CD4-positive, alpha-beta T cell treated with Interleukin-15 for 1 hour (primary cell): ENCODE results near the gene ST6GALNAC3.
"Not testable (repeated sequence)": the region's sequence is repeated elsewhere in the genome, so short reads cannot be mapped to it uniquely, and the experiment has no call there.

ENCODE experiments used
- DNase-seq: peaks from one replicate; pipeline ENCODE4 v3.0.0-alpha.2; 2020

ST6GALNAC3 gene

DNA sequence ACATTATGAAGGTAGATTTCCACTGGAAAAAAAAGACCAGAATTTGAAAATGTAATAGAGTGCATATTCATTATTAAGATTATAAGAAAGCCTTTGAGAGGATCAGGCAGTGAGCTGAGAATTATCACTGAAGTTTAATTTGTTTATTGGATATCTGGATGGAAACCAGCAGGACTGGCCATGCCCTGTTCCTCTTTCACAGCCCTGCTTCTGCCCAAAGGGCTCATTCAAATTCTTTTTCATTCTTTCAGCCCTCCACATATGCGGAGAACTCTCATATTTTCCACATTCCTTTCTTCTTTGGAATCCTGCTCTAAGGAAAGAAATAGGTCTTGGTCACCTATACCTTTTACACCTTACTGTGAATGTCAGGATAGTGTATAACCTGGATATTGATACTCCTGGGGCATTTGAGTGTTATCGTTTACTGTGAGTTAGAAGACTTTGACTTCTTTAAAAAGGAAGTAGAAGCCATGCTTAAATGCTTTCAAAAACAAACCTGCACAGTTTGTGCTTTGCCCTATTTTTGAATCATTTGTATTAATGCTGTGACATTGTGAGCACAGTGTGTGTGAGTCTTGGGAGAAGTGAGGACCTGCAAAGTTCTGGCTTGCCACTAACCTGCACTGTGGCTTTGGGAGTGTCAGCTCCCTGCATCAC is 35.5 kb downstream of the ST6GALNAC3 start:
- DNase-seq, result no peak

DNA sequence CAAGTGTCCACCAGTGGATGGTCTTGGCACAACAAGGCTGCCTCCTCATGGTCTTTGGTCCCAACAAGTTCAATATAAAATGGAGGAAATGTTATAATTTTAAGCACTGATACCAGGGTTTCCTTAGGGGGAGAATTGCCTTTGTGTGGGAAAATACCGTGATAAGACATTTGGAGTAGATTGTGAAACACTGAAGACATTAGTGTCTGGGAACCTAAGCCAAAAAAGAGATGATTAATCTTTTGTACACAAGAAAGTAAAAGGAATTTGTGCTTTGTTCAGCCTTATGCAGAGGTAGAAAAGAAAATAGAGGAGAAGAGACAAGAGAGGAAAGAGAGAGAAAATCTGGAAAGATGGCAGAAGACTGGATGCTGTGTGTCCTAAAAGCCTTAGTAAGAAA is 36.1 kb downstream of the ST6GALNAC3 start:
- DNase-seq, result no peak

DNA sequence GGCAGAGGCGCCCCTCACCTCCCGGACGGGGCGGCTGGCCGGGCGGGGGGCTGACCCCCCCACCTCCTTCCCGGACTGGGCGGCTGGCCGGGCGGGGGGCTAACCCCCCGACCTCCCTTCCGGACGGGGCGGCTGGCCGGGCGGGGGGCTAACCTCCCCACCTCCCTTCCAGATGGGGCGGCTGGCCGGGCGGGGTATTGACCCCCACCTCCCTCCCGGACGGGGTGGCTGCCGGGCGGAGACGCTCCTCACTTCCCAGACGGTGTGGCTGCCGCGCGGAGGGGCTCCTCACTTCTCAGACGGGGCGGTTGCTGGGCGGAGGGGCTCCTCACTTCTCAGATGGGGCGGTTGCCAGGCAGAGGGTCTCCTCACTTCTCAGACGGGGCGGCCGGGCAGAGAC is 37.8 kb downstream of the ST6GALNAC3 start:
- not testable (repeated sequence) for DNase-seq

DNA sequence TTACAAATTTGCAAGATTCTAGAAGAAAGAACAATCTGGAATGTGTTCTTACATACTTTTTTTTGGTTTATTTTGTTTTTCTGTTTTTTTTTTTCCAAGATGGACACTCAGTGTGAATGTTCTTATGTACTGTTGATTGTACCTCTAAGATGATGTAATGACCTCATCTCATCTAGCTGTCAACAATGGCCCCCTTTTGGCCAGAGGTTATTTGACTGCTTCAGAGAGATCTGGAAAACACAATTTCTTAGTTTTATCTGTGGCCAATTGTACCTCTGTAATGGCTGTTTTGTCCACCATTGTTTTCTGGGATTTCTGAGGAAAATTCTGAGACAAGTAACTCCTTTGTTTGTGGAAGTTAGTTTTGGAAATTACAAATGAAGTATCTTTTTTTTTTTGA is 38.9 kb downstream of the ST6GALNAC3 start:
- DNase-seq, result no peak

DNA sequence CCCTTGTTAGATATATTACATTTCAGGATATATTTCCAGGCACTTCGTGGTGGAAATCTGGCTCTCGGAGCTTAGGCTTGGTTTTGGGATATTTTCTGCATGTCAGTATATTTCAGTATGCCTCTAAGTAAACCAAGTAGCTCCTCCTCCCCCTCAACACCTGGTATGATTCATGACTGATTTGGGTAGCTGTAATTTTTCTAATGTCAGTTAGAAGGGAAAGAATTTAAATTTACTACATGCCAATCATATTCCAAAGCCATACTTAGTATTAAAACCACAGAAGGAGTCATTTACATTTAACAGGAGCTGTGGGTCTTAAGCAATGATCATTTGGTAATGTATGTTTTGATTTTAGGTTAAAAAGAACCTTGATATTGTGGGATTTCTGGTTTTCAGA is 40.6 kb downstream of the ST6GALNAC3 start:
- no peak for DNase-seq

DNA sequence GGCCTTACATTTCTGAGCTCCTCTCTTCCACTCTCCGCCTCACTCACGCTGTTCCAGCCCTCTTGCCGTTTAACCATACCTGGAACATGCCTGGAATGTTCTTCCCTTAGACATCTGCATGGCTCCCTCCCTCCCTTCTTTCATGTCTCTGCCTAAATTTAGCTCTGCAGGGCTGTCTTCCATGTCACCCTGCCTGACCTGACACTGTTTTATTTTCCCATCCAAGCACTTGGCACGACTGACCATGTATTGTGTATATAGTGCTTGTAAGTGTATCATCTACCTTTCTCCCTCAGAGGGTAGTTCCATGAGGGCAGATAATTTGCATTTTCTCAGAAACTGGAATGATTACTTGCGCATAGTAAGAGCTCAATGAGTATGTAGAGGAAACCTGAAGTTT is 47.3 kb downstream of the ST6GALNAC3 start:
- no peak for DNase-seq

DNA sequence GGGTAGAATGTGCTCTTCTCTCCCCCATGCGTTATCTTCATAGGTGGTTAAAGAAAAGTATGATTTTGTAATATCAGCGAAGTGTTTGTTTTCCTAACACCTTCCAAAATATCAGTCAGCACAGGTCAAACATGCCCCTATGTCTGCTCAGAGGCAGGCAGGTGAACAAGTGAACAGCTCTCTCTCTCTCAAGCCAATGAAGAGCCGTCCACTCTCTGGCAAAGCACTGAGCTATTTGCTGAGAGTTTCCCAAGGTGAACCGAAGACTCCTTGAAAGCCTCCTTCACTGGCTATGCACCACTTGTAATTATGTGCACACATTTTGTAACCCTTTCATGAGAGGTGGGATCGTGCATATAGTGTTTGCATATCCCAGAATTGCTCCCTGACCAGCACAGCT is 47.7 kb downstream of the ST6GALNAC3 start:
- no peak for DNase-seq

DNA sequence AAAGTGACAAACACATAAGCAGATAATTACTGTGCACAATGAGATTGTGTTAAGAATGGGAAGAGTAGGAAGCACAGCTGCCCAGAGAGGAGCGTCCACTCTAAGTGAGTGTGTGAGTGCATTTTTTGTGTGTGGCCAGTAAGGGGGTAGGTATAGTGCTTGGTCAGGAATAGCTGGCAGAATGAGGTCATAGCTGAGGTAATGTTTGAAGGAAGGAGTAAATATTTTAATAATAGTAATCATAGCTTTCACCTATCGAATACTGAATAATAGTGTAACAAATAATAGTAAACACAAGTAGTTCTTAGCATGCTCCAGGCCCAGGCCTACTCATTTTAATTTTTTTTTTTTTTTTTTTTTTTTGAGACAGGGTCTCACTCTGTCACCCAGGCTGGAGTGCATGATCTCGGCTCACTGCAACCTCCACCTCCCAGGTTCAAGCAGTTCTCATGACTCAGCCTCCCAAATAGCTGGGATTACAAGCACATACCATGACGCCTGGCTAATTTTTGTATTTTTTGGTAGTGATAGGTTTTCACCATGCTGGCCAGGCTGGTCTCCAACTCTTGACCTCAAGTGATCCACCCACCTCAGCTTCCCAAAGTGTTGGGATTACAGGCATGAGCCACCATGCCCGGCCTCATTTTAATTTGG is 49.0 kb downstream of the ST6GALNAC3 start:
- DNase-seq, result not testable (repeated sequence)

DNA sequence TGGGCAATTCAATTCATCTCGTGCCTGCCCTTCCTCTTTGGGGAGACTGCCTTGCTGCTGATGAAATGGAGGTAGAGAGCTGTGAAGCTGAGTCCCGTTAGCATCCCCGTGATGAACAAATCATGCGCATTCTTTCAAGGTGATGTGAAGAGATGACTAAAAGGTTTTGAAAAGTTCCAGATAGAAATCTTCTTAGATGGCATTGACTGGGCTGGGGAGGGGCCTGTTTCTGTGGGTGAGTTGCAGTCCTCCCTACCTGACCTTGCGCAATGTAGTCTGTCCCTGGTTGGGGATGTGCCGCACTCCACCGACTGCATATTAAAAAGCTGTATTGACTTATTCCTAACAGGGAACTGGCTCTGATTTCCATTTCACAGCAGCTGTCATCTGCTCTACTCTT is 49.6 kb downstream of the ST6GALNAC3 start:
- DNase-seq, result no peak

DNA sequence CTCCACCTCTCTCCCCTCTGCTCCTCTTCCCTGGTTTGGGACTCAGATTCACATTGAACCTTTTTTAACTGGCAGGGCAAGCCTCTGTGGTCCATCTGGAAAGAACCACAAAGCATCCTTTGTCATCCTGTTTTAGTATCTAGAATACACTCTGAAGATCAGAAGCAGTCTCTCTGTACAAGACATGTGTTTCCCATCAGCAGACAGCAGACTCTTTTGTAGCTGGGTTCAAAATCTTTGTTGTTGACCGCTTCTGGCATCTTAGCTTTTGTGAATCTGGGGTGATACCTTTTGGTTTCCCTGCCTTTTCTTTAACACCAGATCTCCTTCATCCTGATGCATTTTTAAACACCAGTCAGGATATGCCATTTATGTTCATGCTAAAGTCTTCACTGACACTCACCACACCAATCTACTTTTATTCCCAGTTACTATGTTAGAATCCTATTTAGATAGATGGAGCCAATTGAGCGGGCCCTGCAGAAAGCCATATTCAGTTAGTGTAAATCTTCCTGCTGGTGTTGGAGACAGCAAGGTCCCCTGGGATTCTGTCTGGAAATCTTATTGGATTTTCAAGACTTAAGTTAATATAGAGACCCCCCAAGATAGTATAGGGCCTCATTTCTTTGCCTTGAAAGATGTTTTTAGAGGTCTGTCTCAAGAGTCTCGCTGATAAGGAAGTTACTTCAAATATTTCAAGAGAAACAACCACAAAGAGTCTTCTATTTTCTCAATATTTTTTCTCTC is 51.1 kb downstream of the ST6GALNAC3 start:
- DNase-seq, result no peak

DNA sequence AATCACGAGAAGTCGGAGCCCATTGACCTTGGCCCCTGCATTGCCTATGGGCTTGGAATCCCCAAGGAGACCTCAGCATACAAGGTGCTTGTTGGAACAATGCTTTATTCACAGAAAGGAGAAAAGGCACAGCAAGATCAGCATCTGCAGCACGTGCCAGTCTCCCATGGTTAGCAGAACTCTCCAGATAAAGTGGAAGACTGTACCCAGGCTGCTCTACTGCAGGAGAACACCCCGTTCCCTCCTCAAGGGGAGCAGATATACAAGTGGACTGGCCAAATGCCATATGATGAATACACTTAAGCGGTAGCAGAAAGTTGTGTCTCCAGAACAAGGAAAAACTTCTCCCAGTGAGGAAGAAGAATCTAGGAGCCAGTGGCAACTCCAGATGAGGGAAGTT is 53.5 kb downstream of the ST6GALNAC3 start:
- no peak for DNase-seq

DNA sequence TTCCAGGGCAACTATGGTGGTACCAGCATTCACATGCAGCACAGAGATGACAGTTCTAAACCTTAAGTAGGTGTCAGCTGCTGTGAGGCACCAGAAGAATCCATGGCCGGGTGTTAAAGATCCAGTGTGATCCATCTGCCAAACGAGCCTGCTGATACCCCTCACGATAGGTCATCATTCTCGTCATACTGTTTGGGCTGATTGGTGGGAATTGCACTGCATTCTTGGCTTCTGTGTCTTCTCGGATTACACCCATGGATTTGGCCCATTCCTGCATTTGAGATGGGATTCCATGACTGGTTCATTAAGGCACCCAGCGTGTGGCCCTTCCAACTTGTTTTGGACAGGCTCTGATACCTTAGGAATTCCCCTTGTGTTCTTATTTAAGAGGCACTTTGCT is 55.2 kb downstream of the ST6GALNAC3 start:
- no peak for DNase-seq

DNA sequence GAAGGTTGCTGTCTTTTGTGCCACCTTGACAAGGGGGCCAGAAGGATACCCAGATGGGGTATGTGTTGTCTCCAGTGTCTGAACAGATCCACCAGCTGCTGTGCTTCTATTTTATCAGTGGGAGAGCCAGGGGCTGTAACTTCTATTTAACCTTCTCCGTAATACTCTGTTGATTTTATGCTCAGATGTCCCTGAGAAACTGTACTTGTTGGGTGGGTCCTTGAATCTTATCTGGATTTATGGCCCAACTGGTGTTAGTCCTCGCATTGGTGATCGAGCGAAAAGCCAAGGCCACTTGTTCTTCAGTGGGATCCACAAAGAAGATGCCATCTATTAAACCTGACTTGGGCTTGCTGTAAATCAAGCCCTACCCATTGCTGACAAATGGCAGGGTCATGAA is 56.4 kb downstream of the ST6GALNAC3 start:
- no peak for DNase-seq

DNA sequence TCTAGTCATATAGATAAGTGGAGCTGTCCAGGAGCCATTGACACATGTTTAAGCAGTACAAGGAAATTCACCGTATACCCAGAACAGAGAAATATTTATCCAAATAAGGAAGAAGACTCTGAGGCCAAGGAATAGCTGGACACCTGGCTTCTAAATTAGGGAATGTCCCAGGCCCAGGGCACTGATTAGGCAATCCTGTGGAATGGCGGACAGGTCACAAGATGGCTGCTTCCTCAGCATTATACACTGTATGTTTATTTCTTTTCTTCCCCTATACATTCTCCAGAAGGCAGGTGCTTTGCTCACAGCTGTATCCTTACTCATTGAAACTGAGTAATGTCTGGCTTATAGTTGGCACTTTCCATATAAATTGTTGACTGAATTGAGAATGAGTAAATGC is 59.4 kb downstream of the ST6GALNAC3 start:
- DNase-seq, result no peak

DNA sequence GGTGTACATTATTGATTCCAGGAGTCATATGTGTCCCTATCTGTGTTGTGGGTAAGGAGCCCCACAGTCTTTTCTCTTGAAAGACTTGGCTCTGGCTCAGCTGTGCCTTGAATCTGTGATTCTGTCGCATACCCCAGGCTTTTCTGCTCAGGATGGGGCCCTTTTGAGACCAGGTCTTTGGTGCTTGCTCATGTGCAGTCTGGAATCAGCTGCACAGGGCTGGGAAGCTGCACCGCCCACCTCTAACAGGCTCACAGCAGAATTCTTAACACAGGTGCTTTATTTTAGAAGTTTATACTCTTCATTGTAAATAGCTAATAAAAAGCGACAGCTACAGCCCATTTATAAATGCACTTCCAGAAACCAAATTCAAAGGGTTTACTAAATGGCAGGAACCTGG is 61.3 kb downstream of the ST6GALNAC3 start:
- DNase-seq, result no peak

DNA sequence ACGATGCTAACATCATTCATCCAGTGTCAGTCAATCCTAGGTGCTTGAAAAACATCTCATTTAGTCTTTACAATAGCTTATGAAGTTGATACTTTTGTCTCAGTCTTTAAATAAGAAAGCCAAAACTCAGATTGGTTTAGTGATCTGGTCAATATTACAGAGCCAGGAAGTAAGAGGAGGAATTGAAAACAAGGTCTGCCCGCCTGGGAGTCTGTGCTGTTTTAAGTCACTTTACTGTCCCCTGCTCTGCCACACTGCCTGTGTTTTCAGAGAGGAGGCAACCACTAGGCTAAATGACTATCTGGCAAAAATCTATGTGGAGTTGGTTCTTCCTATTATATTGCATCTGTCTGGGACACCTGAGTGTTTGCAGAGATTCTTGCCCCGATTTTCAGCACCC is 62.3 kb downstream of the ST6GALNAC3 start:
- DNase-seq, result no peak

DNA sequence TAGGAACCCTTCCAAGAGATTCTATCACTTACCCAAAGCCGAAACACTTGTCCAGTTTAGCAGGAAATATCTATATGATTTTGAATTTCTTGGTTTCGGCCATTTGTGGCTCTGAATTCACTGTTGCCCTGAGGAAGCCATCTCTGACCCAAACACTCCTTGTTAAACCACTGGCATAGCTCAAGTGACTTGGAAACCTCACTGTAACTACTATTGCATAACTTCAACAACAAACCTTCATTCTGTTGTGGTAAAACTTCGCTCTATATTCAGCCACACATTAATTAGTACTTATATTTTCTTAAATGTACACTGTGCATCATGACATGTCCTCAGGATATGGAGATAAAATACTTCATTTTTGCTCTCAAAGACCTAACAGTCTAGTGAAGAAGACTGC is 63.2 kb downstream of the ST6GALNAC3 start:
- no peak for DNase-seq

DNA sequence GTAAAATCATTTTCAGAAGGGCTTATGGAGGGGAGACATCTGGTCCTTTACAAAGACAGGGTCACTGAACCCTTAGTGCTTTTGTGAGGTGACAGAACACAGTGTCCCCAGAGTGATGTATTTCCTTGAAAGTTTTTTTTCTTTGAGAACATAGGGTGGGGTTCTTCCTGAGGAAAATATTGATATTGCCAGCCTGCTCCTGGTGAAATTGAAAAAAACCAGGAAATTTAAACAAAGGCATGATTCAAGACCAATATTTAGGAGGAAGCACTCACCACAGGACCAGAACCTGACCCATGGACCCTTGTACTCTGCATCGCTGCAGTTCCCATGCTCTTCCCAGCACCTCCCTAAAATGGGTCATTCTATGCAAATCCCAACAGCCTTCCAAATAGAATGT is 63.7 kb downstream of the ST6GALNAC3 start:
- no peak for DNase-seq

DNA sequence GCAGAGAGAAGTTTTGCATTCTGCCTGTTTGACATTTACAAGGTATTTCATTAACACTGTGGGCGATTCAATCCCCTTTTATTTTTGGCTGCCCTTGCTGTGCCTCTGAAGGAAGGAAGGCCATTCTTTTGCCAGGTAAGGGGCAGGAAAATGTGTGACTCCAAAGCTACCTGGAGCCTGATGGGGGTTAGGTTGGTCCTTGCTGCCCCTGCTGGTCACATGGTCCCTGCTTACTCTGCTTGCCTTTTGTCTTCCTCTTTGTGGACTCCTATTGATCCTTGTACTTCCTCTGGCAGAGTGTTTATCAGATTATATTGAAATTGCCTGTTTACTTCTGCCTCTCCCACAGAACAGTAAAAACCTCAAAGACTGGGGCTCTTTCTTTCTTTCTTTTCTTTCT is 65.7 kb downstream of the ST6GALNAC3 start:
- DNase-seq, result no peak

DNA sequence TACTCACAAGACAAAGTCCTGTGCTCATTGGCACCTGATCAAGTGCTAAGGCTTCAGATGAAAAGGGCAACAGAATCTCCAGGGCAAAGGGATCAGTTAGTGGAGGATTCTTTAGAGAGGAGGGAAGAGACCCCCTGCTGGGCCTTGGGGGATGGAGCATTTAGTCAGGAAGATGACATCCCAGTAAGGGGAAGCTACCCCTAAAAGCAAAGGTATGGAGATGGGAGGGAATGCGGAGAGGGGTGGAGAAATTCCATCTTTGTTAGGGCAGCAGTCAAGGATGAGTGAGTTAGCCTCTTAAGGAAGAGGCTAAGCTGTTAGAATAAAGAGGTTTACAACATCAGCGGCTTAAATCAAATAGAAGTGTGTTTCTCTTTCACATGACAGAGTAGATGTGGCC is 67.4 kb downstream of the ST6GALNAC3 start:
- no peak for DNase-seq

DNA sequence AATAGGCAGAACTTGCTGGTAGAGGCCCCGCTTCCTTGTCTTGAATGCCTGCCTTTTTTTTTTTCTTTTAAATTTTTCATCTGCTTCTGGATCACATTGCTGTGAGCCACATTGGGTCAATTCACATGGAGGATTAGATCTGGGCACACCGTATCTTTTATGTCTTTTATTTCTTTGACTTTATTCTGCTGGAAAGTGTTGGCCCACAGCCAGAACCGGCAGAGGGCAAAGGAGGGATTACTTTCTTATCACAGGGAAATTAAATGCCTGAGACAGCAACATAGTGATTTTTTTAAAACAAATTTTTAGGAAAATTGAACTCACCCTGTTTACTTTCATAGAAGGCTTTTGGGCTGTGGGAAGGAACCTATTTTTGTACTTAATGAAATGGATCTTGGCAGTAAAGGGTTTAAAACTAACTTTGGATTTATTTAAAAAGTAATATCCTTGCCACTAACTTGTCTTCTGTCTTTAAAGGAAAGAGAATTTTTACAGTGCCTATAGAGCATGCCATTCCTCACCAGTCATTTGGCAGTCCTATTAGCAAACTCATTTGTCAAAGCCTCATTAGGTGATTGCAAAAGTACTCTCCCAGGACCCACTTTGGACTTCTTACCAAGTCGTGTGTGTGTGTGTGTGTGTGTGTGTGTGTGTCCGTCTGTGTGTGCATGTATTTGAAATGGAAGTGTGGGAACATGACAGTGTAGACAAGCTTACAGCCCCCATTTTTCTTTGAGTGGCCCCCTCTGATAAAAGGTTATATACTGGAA is 68.4 kb downstream of the ST6GALNAC3 start:
- DNase-seq, result no peak

DNA sequence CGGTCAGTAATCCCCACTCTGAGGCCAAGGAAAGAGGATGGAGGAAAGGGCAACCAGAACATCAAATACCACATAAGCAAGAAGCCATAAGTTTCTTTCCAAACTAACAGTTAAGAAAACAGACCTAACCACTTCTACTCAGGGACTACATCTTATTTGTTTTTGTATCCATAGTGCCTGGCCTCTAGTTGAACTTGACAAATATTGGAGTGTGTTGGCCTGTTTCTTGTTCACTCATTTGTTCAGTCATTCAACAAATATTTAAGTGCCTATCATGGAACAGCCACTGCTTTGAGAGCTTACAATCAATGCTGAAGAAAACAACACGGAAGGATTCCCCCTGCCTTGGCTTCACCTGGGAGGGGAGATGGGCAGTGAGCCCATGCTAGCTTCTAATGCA is 69.7 kb downstream of the ST6GALNAC3 start:
- DNase-seq, result no peak

DNA sequence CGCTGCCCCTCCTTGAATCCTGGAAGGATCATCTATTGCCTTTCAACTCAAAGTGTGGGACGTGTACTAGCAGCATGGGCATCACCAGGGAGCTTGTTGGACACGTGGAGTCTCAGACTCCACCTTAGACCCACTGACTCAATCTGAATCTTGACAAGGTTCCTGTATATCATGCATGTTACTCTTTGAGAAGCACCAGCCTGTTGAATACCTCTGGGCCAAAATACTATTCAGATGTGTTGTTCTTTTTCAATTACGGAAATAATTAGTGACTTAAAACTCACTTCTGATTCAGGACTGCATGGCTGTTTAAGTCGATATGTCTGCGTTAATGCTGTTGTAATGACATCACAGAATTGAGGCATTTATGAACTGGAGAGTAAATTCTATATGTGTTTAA is 70.8 kb downstream of the ST6GALNAC3 start:
- no peak for DNase-seq

DNA sequence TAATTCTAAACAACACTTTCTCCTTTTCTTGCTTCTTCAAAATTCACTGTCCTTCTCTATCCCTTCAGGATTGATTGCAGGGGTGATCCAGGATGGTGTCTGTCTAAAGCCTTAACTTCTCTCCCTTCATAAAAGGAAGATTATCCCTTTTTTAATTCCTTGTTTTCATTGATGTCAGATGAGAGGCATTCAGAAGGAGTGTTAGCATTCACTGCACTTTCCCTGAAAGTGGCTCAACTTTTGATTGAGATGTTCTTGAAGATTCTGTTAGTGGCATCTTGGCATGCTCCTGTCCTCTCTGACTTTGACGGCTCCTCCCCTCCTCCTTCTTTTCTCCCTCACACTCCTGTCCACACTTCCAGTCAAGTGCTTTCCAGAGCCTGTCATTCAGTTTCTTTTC is 71.6 kb downstream of the ST6GALNAC3 start:
- DNase-seq, result no peak
